Pancreas (tissue), 10 donors: ENCODE measurements around the gene EEF1AKMT2. TPM values are rescaled to one million over a fixed set of nuclear protein-coding genes. Genes with fewer than 3 reads are reported as not detected.
A peak's percentile ranks its signal among the peaks of the same experiment; 100 is the strongest.

ENCODE experiments used
- ATAC-seq, 4 donors: fragments of 200-7000 bp; cut with Tn5 transposase; one replicate each; pipeline versions ENCODE4 v1.8.0 to v1.9.1; 2020; ENCODE audit warnings: mild to moderate bottlenecking in 4 of 4, moderate library complexity in 4 of 4
- DNase-seq, 6 donors: peaks; one replicate each; pipeline ENCODE4 v3.0.0-alpha.2; 2020
- FAIRE-seq: peaks from 2 replicates; lab custom pipeline; 2012; peaks lifted over from hg19 to GRCh38; lab: Jason Lieb, UNC
- H3K27ac ChIP-seq, 4 donors: fragments of 200-600 bp; sonication (generic); 1 replicate in 3 of 4; 2 replicates in 1 of 4; pipeline versions ENCODE4 v1.5.0 to v1.8.0; 2020
- H3K27me3 ChIP-seq, 4 donors: fragments of 200-600 bp; one replicate each; pipeline ENCODE4 v1.8.0; 2021
- H3K36me3 ChIP-seq, 3 donors: fragments of 200-600 bp; sonication (generic) in 1 of 3; one replicate each; pipeline versions ENCODE4 v1.5.0 to v1.8.0; 2020 to 2021
- H3K4me1 ChIP-seq, 3 donors: fragments of 200-600 bp; one replicate each; pipeline ENCODE4 v1.8.0; 2021
- H3K4me3 ChIP-seq, 4 donors: fragments of 200-600 bp; sonication (generic) in 2 of 4; one replicate each; pipeline versions ENCODE4 v1.5.0 to v1.8.0; 2020 to 2021
- H3K9me3 ChIP-seq, 4 donors: fragments of 200-600 bp; one replicate each; pipeline ENCODE4 v1.8.0; 2021
- WGBS, 2 donors: extraction: QIAGEN DNeasy Blood & Tissue Kit; methylation state at CpG; one replicate each; pipeline ENCODE4 v1.1.7; 2013; 5-methylcytosine and 5-hydroxymethylcytosine counted together
- intact Hi-C, 3 donors: fragments of 100-400 bp; cut with DNase I; formaldehyde crosslinking; loops; one replicate each; pipeline versions ENCODE4 v1.11.1 to v1.14.2; 2022
- polyA plus RNA-seq, 2 donors: library from polyadenylated mRNA; stranded (reverse); fragments of 200-250 nt; gene quantifications; one replicate each; pipeline ENCODE4 v1.2.3, GENCODE V29; 2013
- total RNA-seq, 6 donors: library from RNA; stranded (reverse); fragmentation: NEBNext Ultra II Directional in 4 of 6; extraction: Animal tissue kit (Norgen Biotek cat#: 25700) in 4 of 6; gene quantifications; one replicate each; pipeline versions ENCODE4 v1.2.1 to v1.2.4, GENCODE V29; 2021 to 2023
- TF ChIP-seq, protein P1 (sequence below), 4 donors: fragments of 200-600 bp; sonication (generic) in 3 of 4; IDR thresholded peaks; one replicate each; pipeline versions ENCODE4 v1.5.0 to v1.8.0; 2021; ENCODE audit warnings: antibody characterized with exemption in 4 of 4
- donor health status: healthy with polysubstance abuse.
- donor health status: DM: no; HTN: no; CAD: no; lungs with moderate emphysema.
- donor health status: DM: no; HTN: no; CAD: no.
- donor health status: control.
- donor health status: control.
- donor health status: Bipolar disorder and iron deficiency.
- donor health status: DM: yes; HTN: yes; CAD: no.
- donor health status: DM: no; HTN: no; CAD: no.
- donor health status: DM: no; HTN: no; CAD: no.
- donor health status: DM: yes; HTN: yes; CAD: no.

EEF1AKMT2 gene
- 1 to 10 TPM; 5.7 to 9.4 (median 6.9) TPM for total RNA-seq
- polyA plus RNA-seq: 10 to 100 TPM; 10.0 to 11.9 TPM

DNA sequence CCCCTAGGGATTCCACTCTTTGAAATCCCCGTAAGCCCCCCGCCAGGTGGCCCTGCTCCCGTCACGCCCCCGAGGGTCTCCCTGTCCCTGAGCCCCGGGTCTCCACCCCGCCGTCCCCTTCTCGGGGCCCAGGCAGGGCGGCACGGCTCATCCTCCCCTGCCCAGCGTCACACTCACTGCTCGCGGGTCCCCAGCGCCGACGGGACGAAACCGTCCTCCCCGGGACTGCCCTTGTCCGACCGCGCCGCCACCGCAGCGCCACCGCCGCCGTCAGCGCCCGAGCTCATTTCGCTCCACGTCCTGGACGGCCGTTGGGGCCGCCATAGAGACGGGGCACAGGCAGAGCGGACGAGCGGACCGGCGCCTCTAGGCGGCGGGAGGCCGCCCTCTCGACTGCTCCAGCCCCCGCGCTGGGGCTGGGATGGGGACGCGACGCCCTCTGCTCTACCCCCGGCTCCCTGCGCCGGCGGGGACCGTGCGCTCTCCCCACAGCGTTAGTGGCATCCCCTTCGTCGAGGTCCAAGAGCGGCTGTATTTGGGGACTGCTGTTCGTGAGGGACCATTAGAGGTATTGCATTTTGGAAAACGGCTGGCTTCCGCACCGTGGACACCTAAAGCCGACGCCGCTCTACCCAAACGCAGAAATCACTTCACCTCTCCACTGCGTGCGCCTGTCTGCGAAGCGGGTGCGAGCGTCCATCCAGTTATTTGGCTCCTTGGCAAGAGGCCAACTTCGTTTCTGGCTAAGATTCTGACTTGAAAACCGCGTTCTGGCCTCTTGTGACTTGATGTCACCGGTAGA is at the start of gene EEF1AKMT2:
Gene EEF1AKMT2, minus strand, starts transcription at position 341 of the 802 bp plus-strand sequence. Its CDS starts 54 bp downstream, at position 287.
- 0 to 1% methylated on average over 56 to 79 of the region's 79 CpGs for WGBS, 2 donors
- no peaks in the 10 kb centered on the region for H3K36me3 ChIP-seq
- FAIRE-seq (no peak), DNase-seq (peak; percentile 79 to 93 (median 84)), ATAC-seq (peak; percentile 97 to 99 (median 98))
- H3K27me3 ChIP-seq: no peaks in the 10 kb centered on the region
- intact Hi-C loops: no loop called here
- no peaks in the 10 kb centered on the region for H3K9me3 ChIP-seq
- TF ChIP-seq, protein P1, sequence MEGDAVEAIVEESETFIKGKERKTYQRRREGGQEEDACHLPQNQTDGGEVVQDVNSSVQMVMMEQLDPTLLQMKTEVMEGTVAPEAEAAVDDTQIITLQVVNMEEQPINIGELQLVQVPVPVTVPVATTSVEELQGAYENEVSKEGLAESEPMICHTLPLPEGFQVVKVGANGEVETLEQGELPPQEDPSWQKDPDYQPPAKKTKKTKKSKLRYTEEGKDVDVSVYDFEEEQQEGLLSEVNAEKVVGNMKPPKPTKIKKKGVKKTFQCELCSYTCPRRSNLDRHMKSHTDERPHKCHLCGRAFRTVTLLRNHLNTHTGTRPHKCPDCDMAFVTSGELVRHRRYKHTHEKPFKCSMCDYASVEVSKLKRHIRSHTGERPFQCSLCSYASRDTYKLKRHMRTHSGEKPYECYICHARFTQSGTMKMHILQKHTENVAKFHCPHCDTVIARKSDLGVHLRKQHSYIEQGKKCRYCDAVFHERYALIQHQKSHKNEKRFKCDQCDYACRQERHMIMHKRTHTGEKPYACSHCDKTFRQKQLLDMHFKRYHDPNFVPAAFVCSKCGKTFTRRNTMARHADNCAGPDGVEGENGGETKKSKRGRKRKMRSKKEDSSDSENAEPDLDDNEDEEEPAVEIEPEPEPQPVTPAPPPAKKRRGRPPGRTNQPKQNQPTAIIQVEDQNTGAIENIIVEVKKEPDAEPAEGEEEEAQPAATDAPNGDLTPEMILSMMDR (IDR thresholded peaks at IDR 0.05): peak in 2 of 4 donors; percentile 17 to 40
- H3K4me3 ChIP-seq: peak within 1 kb of the TSS; percentile 74 to 99 (median 86)
- peaks cover 3 to 7% (median 7%) of the 10 kb centered on the region in 3 donors for H3K4me1 ChIP-seq
- H3K27ac ChIP-seq: peak within 1 kb of the TSS; percentile 67 to 85 (median 75)

DNA sequence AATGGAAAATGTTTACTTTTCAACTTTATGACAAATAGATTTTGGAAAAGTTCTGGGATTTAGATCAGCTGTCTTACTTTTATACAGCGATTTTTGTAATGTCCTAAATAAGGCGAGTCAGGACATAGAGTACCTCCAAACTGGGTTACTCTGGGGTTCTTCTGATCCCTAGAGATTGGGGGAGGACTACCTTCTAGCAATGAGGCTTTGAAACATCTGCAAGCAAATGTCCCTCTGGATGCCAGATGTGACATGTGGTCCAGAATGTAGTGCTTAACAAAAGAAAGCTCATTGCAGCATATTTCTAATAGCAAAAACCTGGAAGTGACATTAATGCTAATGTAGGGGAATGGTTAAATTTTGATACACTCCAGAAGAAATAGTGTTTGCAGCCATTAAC is 46.0 kb upstream of the EEF1AKMT2 start:
- DNase-seq (no peak), ATAC-seq (no peak), FAIRE-seq (no peak)
- H3K4me1 ChIP-seq: no peaks in the 10 kb centered on the region
- intact Hi-C loops: no loop called here
- TF ChIP-seq, protein P1 (IDR thresholded peaks at IDR 0.05): no peak
- H3K27me3 ChIP-seq: no peaks in the 10 kb centered on the region
- H3K27ac ChIP-seq: no peak overlapping the region
- WGBS, 2 donors: 87 to 92% methylated on average over 2 of the region's 2 CpGs
- H3K4me3 ChIP-seq: no peak overlapping the region
- no peaks in the 10 kb centered on the region for H3K9me3 ChIP-seq
- peaks cover 3 to 37% (median 9%) of the 10 kb centered on the region in 3 donors for H3K36me3 ChIP-seq

DNA sequence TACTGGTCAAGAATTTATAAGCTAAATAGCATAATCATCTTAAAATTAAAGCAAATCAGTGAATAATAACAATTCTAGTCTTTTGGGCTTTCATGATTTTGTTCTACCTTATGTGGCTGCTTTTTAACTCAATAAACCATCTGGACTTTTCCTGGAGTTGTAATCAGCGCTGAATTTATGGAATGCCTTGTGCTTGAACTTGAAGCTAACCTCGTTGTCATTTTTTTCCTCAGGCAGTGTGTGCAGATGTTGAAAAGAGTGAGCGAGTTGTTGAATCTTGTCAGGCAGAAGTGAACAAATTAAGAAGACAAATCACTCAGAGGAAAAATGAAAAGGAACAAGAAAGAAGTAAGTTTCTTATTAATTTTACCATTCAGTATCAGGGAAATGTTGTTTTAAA is 39.4 kb upstream of the EEF1AKMT2 start:
- intact Hi-C loops: no loop called here
- ATAC-seq (no peak), FAIRE-seq (no peak), DNase-seq (no peak)
- no peak overlapping the region for H3K27ac ChIP-seq
- no peaks in the 10 kb centered on the region for H3K27me3 ChIP-seq
- peaks cover 4 to 79% (median 12%) of the 10 kb centered on the region in 3 donors for H3K36me3 ChIP-seq
- H3K4me1 ChIP-seq: no peaks in the 10 kb centered on the region
- H3K9me3 ChIP-seq: no peaks in the 10 kb centered on the region
- H3K4me3 ChIP-seq: no peak overlapping the region
- 87 to 89% methylated on average over 3 of the region's 3 CpGs for WGBS, 2 donors
- TF ChIP-seq, protein P1 (IDR thresholded peaks at IDR 0.05): no peak

DNA sequence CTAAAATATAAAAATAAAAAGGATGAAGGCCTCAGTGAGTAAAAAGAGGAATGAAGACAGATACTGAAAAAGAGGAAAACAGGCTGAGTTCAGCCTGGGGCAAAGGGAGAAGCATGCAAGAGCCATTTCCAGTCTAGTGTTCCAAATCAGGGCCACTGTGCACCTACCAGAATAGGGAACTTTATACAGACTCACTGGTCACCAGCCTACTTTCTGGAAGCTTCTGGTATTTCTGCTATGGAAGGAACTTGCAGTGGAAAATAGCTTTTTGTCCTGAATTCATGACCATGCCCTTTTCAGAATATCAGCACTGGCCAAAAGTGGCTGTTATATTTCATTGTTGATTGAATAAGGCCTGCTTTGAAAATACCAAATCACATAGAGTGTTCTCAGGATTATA is 38.8 kb upstream of the EEF1AKMT2 start:
- Histone ChIP-seq H3K27me3 (no peaks in the 10 kb centered on the region), H3K9me3 (no peaks in the 10 kb centered on the region), H3K4me1 (no peaks in the 10 kb centered on the region), H3K4me3 (no peak overlapping the region), H3K27ac (no peak overlapping the region), H3K36me3 (peaks cover 4 to 72% (median 10%) of the 10 kb centered on the region in 3 donors)
- FAIRE-seq (no peak), ATAC-seq (peak in 1 of 4 donors; percentile 29), DNase-seq (no peak)
- TF ChIP-seq, protein P1 (IDR thresholded peaks at IDR 0.05): no peak
- intact Hi-C loops: no loop called here
